Activated CD8-positive, alpha-beta T cell treated with anti-CD3 and anti-CD28 coated beads, Interleukin-2, amount 10 ng/mL, durations not matched to agents 7 days and 5 days (primary cell): ENCODE results near the gene POTEH. TPM values are rescaled to one million over a fixed set of nuclear protein-coding genes. Genes with fewer than 3 reads are reported as not detected.
"Not testable (repeated sequence)": the region's sequence is repeated elsewhere in the genome, so short reads cannot be mapped to it uniquely, and the experiment has no call there.

Experiments
- ATAC-seq: fragments of 150-1000 bp; cut with Tn5 transposase; one replicate; pipeline ENCODE4 v1.10.0; 2021; ENCODE audit warnings: moderate library complexity
- CTCF ChIA-PET: fragments of 350-600 bp; sonication (Branson Sonifier 250); formaldehyde crosslinking; loops from one replicate; lab custom pipeline; 2021; ENCODE audit warnings: antibody characterized with exemption; lab: Charles Lee
- POLR2A ChIA-PET: fragments of 350-600 bp; sonication (Branson Sonifier 250); formaldehyde crosslinking; loops from one replicate; lab custom pipeline; 2021; ENCODE audit warnings: antibody characterized with exemption; lab: Charles Lee
- DNase-seq: peaks from one replicate; pipeline ENCODE4 v3.0.0-alpha.2; 2020
- H3K27ac Mint-ChIP-seq: one replicate; pipeline ENCODE4 v1.8.0; 2021; ENCODE audit warnings: mild to moderate bottlenecking, mixed read lengths
- H3K27me3 Mint-ChIP-seq: one replicate; pipeline ENCODE4 v1.8.0; 2021; ENCODE audit warnings: low read depth, mixed read lengths
- H3K36me3 Mint-ChIP-seq: one replicate; pipeline ENCODE4 v1.8.0; 2021; ENCODE audit warnings: low read depth, mixed read lengths
- H3K4me1 Mint-ChIP-seq: one replicate; pipeline ENCODE4 v1.8.0; 2021; ENCODE audit warnings: low read depth, mixed read lengths
- H3K4me3 Mint-ChIP-seq: one replicate; pipeline ENCODE4 v1.8.0; 2021; ENCODE audit warnings: mild to moderate bottlenecking, mixed read lengths
- H3K9me3 Mint-ChIP-seq: one replicate; pipeline ENCODE4 v1.8.0; 2022; ENCODE audit warnings: mixed read lengths; ENCODE audit not compliant: insufficient read depth
- total RNA-seq, 2 experiments: library from RNA; stranded (reverse); gene quantifications; one replicate each; pipeline ENCODE4 v1.2.3, GENCODE V29; 2021

The POTEH gene
- total RNA-seq, 2 experiments from 2014 or later: not detected

GRCh38 chr22:15687086-15687485 lies 2.7 kb upstream of the POTEH start:
- H3K27ac Mint-ChIP-seq, DNase-seq, ATAC-seq, CTCF ChIA-PET, H3K27me3 Mint-ChIP-seq, H3K36me3 Mint-ChIP-seq, POLR2A ChIA-PET, H3K4me1 Mint-ChIP-seq, H3K4me3 Mint-ChIP-seq, H3K9me3 Mint-ChIP-seq: not testable (repeated sequence)

- H3K27ac Mint-ChIP-seq, H3K4me1 Mint-ChIP-seq, H3K4me3 Mint-ChIP-seq, H3K9me3 Mint-ChIP-seq, CTCF ChIA-PET, H3K27me3 Mint-ChIP-seq, ATAC-seq, DNase-seq, POLR2A ChIA-PET, H3K36me3 Mint-ChIP-seq: not testable (repeated sequence)
These were observed 2.1 kb upstream of the POTEH start for GRCh38 chr22:15687676-15688075.

- H3K36me3 Mint-ChIP-seq, POLR2A ChIA-PET, H3K27ac Mint-ChIP-seq, H3K4me1 Mint-ChIP-seq, H3K9me3 Mint-ChIP-seq, ATAC-seq, H3K4me3 Mint-ChIP-seq, H3K27me3 Mint-ChIP-seq, DNase-seq, CTCF ChIA-PET: not testable (repeated sequence)
These were observed 1.7 kb upstream of the POTEH start for GRCh38 chr22:15688090-15688489.

- H3K9me3 Mint-ChIP-seq, CTCF ChIA-PET, H3K4me3 Mint-ChIP-seq, POLR2A ChIA-PET, H3K4me1 Mint-ChIP-seq, DNase-seq, ATAC-seq, H3K36me3 Mint-ChIP-seq, H3K27ac Mint-ChIP-seq, H3K27me3 Mint-ChIP-seq: not testable (repeated sequence)
These were observed 646 bp upstream of the POTEH start for GRCh38 chr22:15689012-15689748.

- H3K27me3 Mint-ChIP-seq, H3K4me3 Mint-ChIP-seq, POLR2A ChIA-PET, CTCF ChIA-PET, H3K27ac Mint-ChIP-seq, H3K9me3 Mint-ChIP-seq, ATAC-seq, DNase-seq, H3K4me1 Mint-ChIP-seq, H3K36me3 Mint-ChIP-seq: not testable (repeated sequence)
These were observed 23.8 kb downstream of the POTEH start for GRCh38 chr22:15713600-15713999.

GRCh38 chr22:15714125-15714524 lies 24.3 kb downstream of the POTEH start:
- CTCF ChIA-PET, DNase-seq, H3K27me3 Mint-ChIP-seq, H3K27ac Mint-ChIP-seq, H3K36me3 Mint-ChIP-seq, ATAC-seq, H3K4me1 Mint-ChIP-seq, H3K4me3 Mint-ChIP-seq, H3K9me3 Mint-ChIP-seq, POLR2A ChIA-PET: not testable (repeated sequence)

- POLR2A ChIA-PET, H3K4me1 Mint-ChIP-seq: not testable (repeated sequence)
These were observed 32.1 kb downstream of the POTEH start for GRCh38 chr22:15721884-15722283.

GRCh38 chr22:15729209-15729917 lies 39.5 kb downstream of the POTEH start:
- H3K4me3 Mint-ChIP-seq, H3K27me3 Mint-ChIP-seq, H3K9me3 Mint-ChIP-seq, POLR2A ChIA-PET, H3K4me1 Mint-ChIP-seq, CTCF ChIA-PET, H3K27ac Mint-ChIP-seq, ATAC-seq, DNase-seq, H3K36me3 Mint-ChIP-seq: not testable (repeated sequence)

More at GRCh38 chr22:15721884-15722283, 32.1 kb downstream of the POTEH start:
- H3K4me3 Mint-ChIP-seq, DNase-seq, H3K9me3 Mint-ChIP-seq, H3K36me3 Mint-ChIP-seq, H3K27ac Mint-ChIP-seq, H3K27me3 Mint-ChIP-seq, ATAC-seq, CTCF ChIA-PET: not testable (repeated sequence)

- H3K27me3 Mint-ChIP-seq, H3K36me3 Mint-ChIP-seq, H3K4me3 Mint-ChIP-seq, POLR2A ChIA-PET, ATAC-seq, CTCF ChIA-PET, H3K4me1 Mint-ChIP-seq, H3K9me3 Mint-ChIP-seq, DNase-seq, H3K27ac Mint-ChIP-seq: not testable (repeated sequence)
These were observed 41.2 kb downstream of the POTEH start for GRCh38 chr22:15731023-15731422.

- ATAC-seq, H3K4me1 Mint-ChIP-seq, POLR2A ChIA-PET, CTCF ChIA-PET, H3K27me3 Mint-ChIP-seq, DNase-seq, H3K27ac Mint-ChIP-seq, H3K36me3 Mint-ChIP-seq, H3K9me3 Mint-ChIP-seq, H3K4me3 Mint-ChIP-seq: not testable (repeated sequence)
These were observed 44.6 kb downstream of the POTEH start for GRCh38 chr22:15734411-15734810.

- H3K27ac Mint-ChIP-seq, H3K36me3 Mint-ChIP-seq, POLR2A ChIA-PET, CTCF ChIA-PET, H3K9me3 Mint-ChIP-seq, DNase-seq, H3K4me1 Mint-ChIP-seq, H3K27me3 Mint-ChIP-seq, ATAC-seq, H3K4me3 Mint-ChIP-seq: not testable (repeated sequence)
These were observed 48.5 kb downstream of the POTEH start for GRCh38 chr22:15738157-15738908.

- H3K9me3 Mint-ChIP-seq, H3K27ac Mint-ChIP-seq, H3K36me3 Mint-ChIP-seq, H3K4me1 Mint-ChIP-seq, CTCF ChIA-PET, H3K27me3 Mint-ChIP-seq, POLR2A ChIA-PET, H3K4me3 Mint-ChIP-seq, ATAC-seq, DNase-seq: not testable (repeated sequence)
These were observed 49.1 kb downstream of the POTEH start for GRCh38 chr22:15738909-15739391.
